ENCODE results near the gene CCDC43.
"Not testable (repeated sequence)": the region's sequence is repeated elsewhere in the genome, so short reads cannot be mapped to it uniquely, and the experiment has no call there.

CCDC43 gene, protein sequence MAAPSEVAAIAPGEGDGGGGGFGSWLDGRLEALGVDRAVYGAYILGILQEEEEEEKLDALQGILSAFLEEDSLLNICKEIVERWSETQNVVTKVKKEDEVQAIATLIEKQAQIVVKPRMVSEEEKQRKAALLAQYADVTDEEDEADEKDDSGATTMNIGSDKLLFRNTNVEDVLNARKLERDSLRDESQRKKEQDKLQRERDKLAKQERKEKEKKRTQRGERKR

DNA sequence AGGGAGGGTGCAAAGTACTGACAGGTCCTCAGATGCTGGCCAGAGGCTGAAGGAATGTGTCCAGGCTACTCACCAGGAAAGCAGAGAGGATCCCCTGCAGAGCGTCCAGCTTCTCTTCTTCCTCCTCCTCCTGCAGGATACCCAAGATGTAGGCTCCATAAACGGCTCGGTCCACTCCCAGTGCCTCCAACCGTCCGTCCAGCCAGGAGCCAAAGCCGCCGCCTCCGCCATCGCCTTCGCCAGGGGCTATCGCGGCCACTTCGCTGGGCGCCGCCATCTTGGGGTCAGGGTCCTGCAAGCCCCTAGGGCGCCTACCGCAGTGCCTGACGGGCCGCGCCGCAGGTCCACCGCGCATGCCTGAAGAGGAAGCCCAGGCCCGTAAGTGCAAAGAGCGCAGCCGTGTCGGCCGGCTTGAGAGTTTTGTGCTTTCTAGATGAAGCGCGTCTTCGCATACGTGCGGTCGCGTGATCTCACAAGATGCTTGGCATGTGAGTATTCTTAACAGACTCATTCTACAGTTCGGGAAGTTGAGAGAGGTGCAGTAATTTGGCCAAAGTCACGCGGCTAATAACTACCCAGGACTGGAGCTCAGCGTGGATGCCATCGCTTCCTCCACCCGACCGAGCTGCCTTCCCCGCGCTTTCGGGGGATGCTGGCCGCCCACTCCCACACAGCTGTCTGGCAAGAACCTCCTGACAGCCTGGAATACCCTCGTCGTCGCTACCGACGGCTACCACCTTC is at the start of gene CCDC43:
TSS of gene CCDC43 (minus strand) at position 300 of the 741 bp plus-strand sequence. CDS start at position 277, 23 bp downstream.
- DNase-seq, result peak; percentile 72

DNA sequence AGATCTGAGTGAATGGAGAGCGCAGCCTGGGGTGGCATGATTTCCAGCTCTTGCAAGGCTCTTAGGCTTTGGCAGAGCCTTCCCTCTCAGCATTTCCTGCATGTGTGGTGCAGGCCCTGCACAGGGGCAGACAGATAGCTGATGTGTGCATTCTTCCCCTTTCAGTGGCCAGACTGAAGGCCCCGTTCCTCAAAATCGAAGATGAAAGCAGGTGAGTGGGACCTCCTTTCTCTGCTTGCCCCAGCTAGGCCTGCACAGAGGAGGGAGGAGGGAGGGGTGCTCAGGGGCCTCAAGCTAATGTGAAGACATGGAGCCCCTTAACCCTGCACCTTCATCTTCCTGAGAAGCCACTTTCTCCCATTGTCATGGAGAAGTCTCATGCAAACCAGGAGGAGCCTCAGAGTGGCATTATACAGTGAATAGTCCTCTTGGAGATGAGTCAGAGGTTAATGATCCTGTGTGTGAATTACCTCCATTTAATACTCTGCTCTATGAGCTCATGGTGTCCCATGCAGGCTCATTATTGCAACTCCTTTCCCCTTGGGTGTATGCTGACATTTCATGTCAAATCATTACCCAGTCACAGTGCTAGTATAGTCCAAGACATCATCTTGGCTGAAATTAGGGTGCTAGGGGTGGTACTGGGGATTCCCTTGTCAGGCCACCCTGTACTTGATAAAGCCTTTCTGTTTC is 48.8 kb upstream of the CCDC43 start:
- no peak for DNase-seq

DNA sequence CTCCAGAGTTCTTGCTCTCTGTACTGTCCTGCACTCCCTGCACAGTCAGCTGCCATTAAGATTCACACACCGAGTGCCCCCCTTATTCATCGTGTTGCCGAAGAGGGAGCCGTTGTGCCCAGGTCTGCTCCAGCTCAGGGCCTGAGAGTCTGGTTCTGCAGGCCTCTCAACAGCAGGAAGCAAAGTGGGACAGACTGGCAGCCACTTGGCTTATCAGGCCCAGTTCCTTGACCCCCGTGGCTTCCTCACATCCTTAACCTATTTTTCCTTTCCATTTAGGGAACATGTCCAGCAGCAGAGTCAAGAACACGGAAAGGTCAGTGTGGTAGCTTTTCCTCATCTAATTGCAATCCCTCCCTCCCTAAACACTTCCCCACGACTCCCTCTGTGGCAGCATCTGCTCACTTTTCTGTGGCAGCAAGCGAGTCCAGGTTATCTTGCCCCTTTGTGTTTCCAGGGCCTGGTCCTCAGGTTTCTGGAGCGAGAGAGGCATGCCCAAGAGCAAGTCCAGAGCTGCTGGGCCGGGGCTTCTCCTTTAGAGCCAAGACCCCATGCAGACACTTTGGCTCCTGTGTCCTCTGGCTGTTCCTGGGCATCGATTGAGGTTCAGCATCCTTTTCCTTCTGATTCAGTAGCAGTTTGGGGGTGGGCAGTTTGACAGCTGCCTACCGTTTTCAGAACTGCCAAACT is 47.1 kb upstream of the CCDC43 start:
- DNase-seq, result no peak

DNA sequence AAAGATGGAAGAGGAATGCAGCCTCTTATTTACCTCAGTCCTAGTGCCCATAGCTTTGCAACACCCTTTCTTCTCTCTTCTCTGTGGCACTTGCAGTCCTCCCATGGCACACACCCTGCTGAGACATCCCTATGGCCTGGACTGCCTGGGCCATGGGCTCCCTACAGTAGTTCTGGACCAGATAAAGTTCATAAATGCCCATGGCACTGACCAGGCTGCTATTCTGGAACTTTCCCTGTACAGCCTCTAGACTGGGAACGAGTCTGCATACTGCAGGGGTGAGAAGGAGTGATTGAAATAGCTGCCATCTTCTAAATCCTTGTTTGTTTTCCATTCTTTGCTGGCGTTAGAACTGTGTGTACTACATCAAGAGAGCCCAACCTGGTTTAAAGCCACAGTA is 44.7 kb upstream of the CCDC43 start:
- no peak for DNase-seq

DNA sequence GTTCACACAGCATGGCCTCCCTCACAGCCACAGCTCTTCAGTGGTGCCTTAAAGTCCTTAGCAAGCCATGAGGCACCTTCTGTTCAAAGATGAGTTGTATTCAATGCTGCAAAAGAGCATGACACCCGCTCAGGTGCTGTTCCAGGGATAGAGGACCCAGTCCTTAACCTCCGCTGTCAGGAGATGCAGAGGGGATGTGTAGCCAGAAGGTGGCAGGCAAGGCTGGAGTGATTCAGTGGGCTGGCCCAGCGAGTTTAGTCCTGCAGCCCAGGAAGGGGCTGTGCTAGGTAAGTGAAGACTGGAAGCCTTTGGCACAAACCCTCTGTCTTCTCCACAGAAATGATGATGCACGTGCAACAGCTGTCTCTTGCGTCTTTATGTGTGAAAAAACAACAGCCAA is 44.2 kb upstream of the CCDC43 start:
- DNase-seq, result no peak

DNA sequence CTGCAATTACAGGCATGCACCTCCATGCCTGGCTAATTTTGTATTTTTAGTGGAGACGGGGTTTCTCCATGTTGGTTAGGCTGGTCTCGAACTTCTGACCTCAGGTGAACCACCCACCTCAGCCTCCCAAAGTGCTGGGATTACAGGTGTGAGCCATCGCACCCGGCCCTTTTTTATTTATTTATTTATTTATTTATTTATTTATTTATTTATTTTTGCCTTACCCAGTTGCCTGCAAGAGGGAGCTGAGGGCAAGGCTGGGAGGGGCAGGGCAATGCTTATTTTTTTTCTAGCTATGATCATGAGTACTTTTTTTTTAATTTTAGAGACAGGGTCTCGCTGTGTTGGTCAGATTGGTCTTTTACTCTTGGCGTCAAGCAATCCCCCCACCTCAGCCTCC is 36.5 kb upstream of the CCDC43 start:
- not testable (repeated sequence) for DNase-seq

DNA sequence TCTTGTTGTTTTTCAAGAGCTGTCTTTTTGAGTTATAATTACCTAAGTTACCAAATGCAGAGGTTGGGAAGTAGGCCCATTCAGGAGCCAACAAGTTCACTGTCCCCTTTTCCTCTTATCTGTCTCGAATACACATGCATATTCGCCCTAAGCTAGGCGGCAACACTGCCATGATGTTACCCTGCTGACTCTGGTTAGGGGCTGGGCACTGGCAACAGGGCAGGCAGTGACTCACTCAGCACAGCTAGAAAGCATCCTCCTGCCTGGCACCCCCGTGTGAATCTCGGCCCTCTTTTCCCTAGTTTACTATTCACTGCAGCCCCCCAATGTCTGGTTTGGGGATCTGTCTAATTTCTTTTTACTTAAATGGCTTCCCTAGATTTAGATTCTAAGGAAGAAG is 32.7 kb upstream of the CCDC43 start:
- no peak for DNase-seq

DNA sequence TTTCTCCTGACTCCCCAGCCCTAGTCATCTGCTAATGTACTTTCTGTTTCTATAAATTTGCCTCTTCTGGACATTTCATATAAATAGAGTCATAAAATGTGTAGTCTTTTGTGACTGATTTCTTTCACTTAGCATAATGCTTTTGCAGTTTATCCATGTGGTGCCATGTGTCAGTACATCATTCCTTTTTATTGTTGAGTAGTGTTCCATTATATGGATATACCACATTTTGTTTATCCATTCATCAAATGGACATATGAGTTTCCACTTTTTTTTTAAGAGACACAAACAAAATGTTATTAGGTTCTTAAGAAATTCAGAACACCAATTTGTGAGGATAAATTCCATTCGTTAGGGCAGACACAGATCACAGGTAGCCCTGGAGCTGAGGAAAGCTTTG is 29.9 kb upstream of the CCDC43 start:
- DNase-seq, result no peak

DNA sequence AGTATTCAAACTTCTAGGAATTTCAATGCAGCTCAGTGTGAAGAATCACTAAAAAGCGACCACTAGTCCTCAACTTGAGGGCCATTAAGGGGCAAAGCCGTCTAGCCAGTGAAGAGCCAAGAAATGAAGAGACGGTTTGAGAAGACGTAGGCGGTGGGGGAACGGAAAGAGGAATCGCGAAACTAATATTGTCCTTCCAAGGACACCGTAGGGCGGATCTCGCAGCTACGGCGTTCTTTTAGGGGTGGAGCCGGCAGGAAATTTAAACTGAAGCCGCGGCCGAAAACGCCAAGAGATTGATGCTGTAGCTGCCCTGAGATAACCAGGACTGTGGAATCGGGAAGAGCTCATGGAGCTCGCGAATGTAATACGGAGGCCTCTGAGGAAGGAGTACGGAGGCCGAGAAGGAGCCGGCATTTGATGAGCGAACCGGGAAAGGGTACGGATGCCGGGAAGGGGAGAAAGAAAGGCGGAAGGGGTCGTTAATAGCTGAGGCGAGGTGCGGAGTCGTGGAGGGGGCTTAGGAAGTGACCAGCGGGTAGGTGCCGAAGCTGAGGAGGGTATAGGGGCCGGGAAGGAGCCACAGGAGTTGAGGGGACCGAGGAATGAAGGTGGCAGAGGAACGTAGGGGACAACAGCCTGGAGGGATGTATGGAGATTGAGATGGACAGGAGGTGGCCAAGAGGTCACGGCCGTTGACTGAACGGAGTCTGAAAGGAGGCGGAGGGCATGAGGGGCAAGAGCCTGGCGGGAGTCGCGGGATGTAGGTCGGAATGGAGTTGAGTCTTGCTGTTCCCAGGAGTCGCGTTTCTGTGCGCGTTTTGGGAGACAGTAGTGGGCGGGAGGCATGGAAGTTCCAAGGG is 19.1 kb upstream of the CCDC43 start, which contains the start of gene DBF4B:
TSS of gene DBF4B (plus strand) at position 265 of the 863 bp plus-strand sequence. CDS start at position 421, 156 bp downstream.
- peak; percentile 56 for DNase-seq

DNA sequence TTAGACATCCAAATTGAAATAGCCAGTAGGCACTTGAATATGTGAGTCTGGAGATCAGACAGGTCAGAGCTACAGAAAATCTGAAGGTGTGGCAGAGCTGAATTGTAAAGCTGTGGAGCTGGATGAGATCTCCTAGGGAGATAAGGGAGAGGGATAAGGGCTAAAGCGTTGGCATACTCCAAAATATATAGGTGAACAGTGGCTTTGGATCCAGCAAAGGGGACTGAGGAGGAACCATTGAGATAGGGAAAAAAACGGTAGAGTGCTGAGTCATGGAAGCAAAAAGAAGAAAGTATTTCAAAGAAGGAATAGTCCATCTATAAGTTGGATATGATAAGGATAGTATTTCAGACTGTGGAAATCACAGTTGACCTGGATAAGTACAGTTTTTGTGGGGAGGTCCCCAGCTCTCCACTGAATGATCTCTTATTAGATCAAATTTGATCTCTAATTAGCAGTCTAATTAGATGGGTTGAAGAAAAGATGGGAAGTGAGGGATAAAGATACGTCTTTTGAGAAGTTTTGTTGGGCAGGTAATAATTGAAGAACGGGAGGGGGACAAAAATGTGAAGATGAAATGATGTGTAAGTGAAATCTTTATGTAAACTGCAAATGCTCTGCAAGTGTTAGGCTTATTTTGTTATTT is 18.3 kb upstream of the CCDC43 start:
- DNase-seq, result no peak

DNA sequence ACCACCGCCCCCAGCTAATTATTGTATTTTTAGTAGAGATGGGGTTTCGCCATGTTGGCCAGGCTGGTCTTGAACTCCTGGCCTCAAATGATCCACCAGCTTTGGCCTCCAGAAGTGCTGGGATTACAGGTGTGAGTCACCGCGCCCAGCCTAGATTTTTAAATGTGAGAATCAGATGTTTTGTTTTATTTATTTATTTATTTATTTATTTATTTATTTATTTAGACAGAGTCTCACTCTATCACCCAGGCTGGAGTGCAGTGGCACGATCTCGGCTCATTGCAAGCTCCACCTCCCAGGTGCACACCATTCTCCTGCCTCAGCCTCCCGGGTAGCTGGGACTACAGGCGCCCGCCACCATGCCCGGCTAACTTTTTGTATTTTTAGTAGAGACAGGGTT is 10.7 kb upstream of the CCDC43 start:
- DNase-seq, result not testable (repeated sequence)

DNA sequence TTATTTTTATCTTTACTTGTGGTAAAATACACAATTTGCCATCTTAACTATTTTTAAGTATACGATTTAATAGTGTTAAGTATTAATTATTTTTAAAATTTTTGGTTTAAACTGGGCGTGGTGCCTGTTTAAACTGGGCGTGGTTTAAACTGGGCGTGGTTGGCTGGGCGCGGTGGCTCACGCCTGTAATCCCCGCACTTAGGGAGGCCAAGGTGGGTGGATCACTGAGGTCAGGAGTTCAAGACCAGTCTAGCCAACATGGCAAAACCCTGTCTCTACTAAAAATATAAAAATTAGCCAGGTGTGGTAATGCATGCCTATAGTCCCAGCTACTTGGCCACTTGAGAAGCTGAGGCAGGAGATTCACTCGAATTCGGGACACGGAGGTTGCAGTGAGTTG is 4.0 kb upstream of the CCDC43 start:
- no peak for DNase-seq

DNA sequence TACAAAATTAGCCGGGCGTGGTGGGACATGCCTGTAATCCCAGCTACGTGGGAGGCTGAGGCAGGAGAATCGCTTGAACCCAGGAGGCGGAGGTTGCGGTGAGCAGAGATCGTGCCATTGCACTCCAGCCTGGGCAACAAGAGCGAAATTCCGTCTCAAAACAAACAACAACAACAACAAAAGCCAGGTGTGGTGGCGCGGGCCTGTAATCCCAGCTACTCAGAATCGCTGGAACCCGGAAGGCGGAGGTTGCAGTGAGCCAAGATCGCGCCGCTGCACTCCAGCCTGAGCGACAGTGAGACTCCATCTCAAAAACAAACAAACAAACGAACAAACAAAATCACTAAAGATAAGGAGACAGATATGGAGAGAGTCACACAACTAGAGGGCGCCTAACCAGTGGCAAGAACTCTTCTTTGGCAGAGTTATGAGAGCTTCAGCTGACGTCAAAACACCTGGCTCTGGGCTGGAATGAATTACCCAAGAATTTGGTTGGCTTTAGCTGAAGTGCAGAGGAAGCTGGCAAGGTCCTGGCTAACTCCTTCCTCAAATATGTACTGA is 1.2 kb upstream of the CCDC43 start:
- DNase-seq, result not testable (repeated sequence)

DNA sequence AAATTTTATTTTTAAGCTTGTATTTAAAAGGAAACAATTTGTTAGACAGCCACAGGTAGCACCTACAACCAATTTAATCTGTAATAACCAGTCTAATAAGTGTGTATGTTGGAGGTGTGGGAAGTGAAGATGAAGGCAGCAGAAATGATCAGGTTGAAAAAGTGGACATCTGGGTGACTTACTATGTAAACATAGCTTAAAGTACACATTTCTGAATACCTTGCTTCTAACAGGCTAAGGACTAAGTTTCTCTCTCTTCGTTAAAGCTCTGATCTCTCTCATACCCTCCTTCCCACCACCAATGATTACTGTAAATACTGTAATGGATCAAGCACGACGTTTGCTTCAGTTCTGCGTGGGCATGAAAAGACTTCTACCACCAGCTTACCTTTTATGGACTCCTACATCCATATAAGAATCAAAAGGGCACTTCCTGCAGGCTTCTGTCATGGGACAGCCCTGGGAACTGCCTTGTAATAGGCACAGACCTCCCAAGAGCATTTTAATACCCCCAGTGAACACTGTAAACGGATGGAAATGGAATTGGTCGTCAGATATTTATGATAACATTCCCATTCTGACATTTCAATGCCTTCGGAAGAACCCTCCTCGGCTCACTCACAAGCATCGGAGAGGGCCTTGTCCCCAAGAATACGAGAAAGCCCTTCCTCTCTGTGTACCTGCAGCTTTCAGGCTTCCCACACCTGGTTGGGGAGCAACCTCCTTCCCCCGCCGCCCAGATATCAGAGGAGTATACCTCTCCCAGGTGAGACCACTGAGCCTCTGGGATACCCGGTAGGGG is 700 bp downstream of the CCDC43 start:
- no peak for DNase-seq

DNA sequence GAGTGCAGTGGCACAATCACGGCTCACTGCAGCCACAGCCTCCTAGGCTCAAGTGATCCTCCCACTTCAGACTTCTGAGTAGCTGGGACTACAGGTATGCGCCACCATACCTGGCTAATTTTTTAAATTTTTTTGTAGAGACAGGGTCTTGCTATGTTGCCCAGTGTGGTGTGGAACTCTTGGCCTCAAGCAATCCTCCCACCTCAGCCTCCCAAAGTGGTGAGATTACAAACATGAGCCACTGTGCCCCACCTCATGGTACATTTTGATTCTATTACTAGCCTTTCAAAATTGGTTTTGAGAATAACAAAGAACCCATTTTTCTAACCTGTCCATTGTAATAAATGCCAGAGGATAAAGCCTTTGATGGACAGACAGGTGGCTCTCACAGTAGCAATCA is 1.4 kb downstream of the CCDC43 start:
- no peak for DNase-seq

DNA sequence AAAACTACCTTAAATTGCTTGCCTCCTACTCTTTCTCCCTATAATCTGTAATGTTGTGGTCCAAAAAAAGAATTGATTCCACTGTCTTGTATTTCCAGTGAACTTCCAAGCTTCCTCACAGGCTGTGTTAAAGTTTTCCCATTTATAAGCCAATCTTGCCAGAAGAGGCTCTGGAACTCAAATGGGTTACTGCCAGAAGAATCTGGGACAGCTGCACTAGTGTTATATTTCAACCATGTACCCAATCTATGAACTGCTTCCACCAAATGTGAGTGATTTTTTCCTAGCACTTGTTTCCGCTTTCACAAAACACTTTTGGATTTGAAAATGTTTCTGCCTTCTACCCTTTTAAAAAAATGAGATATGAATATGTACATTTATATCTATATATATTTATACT is 1.8 kb downstream of the CCDC43 start:
- DNase-seq, result no peak

DNA sequence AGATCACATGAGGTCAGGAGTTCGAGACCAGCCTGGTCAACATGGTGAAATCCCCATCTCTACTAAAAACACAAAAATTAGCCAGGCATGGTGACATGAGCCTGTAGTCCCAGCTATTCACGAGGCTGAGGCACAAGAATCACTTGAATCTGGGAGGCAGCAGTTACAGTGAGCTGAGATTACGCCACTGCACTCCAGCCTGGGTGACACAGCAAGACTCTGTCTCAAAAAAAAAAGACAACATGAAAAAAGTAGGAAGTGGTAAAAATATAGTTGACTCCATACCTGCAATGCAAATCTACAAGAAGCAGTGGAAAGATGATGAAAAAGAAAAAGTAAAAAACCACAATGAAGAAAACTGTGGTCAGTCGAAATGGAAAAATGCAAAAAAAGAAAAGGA is 6.3 kb downstream of the CCDC43 start:
- not testable (repeated sequence) for DNase-seq

DNA sequence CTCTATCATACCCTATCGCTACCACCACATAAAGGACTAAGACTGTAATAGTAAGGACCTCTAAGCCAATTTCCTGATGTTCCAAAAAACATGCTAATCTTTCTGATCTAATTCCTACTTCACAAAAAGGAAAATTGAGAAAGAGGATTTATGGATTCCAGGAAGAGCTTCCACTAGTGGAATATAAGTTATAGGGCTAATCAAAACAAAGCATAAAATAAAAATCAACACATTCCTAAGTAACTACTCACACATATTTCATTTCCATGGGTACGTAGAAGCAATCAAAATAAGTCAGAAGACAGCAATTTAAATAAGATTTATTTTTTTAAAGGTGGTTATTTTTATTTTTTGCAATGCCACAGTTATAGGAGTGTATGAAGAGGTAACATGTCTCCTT is 12.4 kb downstream of the CCDC43 start:
- no peak for DNase-seq

DNA sequence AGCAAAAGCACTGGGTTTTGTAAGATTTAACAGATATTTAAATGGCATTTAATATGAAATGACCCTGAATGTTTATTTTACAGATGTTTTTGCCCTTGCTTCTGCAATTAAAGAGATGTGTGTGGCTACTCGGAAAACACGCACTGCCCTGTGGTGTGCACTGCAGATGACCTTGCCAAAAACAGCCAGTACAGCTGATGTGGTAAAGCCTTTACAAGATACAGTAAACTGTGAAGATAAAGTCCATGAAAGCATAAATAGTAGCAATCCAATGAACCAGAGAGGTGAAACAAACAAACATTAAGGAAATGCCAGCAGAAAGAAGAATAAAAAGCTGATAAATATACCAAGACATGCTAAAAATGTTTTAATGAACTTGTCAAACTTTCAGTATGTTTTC is 15.7 kb downstream of the CCDC43 start:
- DNase-seq, result no peak

DNA sequence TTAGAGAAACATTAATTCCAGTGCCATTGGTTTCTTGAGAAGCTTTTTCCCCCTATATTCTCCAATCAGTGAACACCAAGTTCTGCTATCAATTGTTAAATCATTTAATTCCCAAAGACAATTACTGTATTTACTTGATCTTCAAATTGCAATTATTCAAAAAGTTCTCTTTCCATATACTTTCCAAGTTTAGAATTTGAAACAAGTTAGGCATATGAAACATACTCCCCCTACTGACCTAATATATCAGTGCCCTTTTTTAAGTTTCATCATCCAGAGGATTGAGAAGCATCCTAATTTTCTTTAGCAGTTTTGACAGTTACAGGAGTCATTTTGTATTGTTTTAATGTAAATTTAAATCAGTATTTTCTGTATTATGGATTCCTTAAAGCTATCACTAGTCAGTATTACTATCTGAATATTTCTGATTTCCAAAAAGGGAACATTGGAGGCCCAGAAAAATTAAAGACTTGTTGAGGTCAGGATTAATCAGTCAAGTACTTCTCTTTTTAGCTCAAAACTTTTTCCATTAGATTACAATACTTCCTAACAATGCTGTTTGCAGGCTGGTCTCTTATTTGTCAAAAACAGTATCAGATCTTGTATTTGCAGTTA is 17.0 kb downstream of the CCDC43 start:
- no peak for DNase-seq

Measured in NCI-H1436 treated with DMSO at 0.1 percent for 48 hours (cell line).